ENCODE results near the gene LAMC1. TPM values are rescaled to one million over a fixed set of nuclear protein-coding genes. Genes with fewer than 3 reads are reported as not detected.

Gene LAMC1
- total and polyA plus RNA-seq, 2 of the 4 experiments (the other 2 are of a cell fraction) = 249 to 394 TPM

- Histone ChIP-seq H2BK120ac (ENCODE audit: low read depth, low read length) (no peak overlapping the region), H3K4me1 (ENCODE audit: control insufficient read depth, insufficient read depth, low read length) (peaks cover 10% of the 10 kb centered on the region), H3K9me1 (ENCODE audit: insufficient read depth, low read length) (peaks cover 24% of the 10 kb centered on the region), H3K36me3 (ENCODE audit: control insufficient read depth, insufficient read depth, low read length) (peaks cover 58% of the 10 kb centered on the region), H3K4me3 (ENCODE audit: insufficient read depth, low read depth, low read length) (no peak overlapping the region), H3K9ac (ENCODE audit: low read depth, low read length) (no peak overlapping the region), H3K14ac (replicated peaks; ENCODE audit: low read depth, low read length) (no peak overlapping the region), H4K5ac (ENCODE audit: low read depth, low read length) (no peak overlapping the region), H3K18ac (ENCODE audit: low read depth, low read length) (no peak overlapping the region), H3K27ac (ENCODE audit: insufficient read depth, low read length) (no peak overlapping the region), H3K4me2 (ENCODE audit: low read depth, low read length) (no peak overlapping the region; the same call in 1 of the 2 replicates), H2AK9ac (replicated peaks; ENCODE audit: low read depth, low read length, poor library complexity) (no peak overlapping the region), H2BK5ac (ENCODE audit: low read depth, low read length, poor library complexity, severe bottlenecking) (peak overlapping the region; percentile 48), H3K27me3 (ENCODE audit: control insufficient read depth, insufficient read depth, low read length) (no peaks in the 10 kb centered on the region), H2BK15ac (ENCODE audit: low read depth, low read length) (no peak overlapping the region), H2AK5ac (ENCODE audit: low read depth, low read length) (no peak overlapping the region), H3K4ac (ENCODE audit: low read depth, low read length) (no peak overlapping the region), H4K91ac (ENCODE audit: insufficient read depth, low read depth, low read length) (no peak overlapping the region), H2BK20ac (ENCODE audit: low read depth, low read length) (no peak overlapping the region), H4K8ac (ENCODE audit: low read depth in 2 of 2, low read length in 2 of 2) (no peak overlapping the region; a peak in 1 of 4 replicates), H3K9me3 (ENCODE audit: control insufficient read depth, insufficient read depth, low read length) (no peaks in the 10 kb centered on the region), H4K20me1 (ENCODE audit: insufficient read depth, low read length) (peaks cover 15% of the 10 kb centered on the region; the same call in 1 of the 2 replicates), H3K23ac (ENCODE audit: low read depth, low read length) (no peak overlapping the region), H3K56ac (ENCODE audit: extremely low read depth, insufficient read depth, low read length) (no peak overlapping the region), H3K79me1 (ENCODE audit: low read depth in 1 of 2, low read length in 2 of 2) (peaks cover 20 to 70% of the 10 kb centered on the region in 2 experiments), H2AFZ (replicated peaks; ENCODE audit: low read length, poor library complexity) (no peak overlapping the region)
- intact Hi-C loops (cut with micrococcal nuclease) (loop anchor here (1.0 to 10.0 kb wide), 4 partner anchors 102 to 242 kb away; no protein-coding TSS in a partner anchor), dilution Hi-C loops (cut with HindIII; ENCODE audit: low sequenced_read_pairs, unreplicated experiment) (no loop called here), in situ Hi-C loops (cut with MboI; ENCODE audit: low sequenced_read_pairs) (no loop called here)
- BruUV-seq (replicated peaks) = no TSS peak
- CTCF ChIA-PET = interaction anchor here (1.0 to 1.1 kb wide), 2 partner anchors 11 to 164 kb away, joined by 4 read pairs; no protein-coding TSS in a partner anchor
- ATAC-seq (ENCODE audit: low read depth) (peak; percentile 83), DNase-seq (peak; percentile 82)
- POLR2A ChIA-PET (ENCODE audit: unreplicated experiment) = no interaction called here
- WGBS, 2 experiments (ENCODE audit: extremely low coverage in 2 of 2, insufficient read length in 1 of 2) = no CpG with 5 or more reads among the region's 1 CpG
- TF ChIP-seq MAZ (IDR thresholded peaks at IDR 0.05; ENCODE audit: borderline replicate concordance, low read depth, low read length) (no peak), BHLHE40 (IDR thresholded peaks at IDR 0.05; ENCODE audit: low read depth, low read length) (peak; percentile 33; the same call in 1 of the 2 replicates), USF2 (IDR thresholded peaks at IDR 0.05; ENCODE audit: low read depth, low read length) (no peak)
Observed at GRCh38 chr1:183126528-183126927, 103.3 kb downstream of the LAMC1 start.

Data from IMR-90 (cell line).